KBM-7 (cell line): ENCODE measurements around the gene CDK6.

Experiments
- DNase-seq: peaks from one replicate; pipeline ENCODE4 v3.0.0-alpha.2; 2015
- in situ Hi-C: fragments of 300-500 bp; cut with MboI; formaldehyde crosslinking; loops from 2 replicates; pipeline ENCODE4 v1.14.3; 2020; ENCODE audit warnings: low sequenced_read_pairs, low pct_unique_long_range_greater_than_20kb, mixed read lengths

The CDK6 gene

DNA sequence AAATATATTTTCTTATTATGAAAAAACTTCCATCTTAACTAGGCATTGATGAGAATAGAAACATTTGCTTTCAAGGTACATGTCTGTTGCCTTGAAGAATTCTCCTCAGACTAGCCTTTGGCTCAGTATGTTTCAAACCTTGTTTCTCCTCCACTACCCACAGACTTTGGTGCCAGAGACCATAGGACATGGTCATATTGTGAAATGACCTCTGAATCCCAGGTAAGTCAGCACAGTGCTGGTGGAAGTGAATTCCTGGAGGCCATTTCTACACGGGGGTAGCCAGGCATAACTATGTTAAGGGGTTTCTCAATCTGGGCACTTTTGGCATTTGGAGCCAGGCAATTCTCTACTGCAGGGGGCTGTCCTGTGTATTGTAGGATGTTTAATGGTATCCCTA is 133.8 kb downstream of the CDK6 start:
- no peak for DNase-seq
- in situ Hi-C loops = no loop called here

- in situ Hi-C loops = no loop called here
- no peak for DNase-seq
Measured at GRCh38 chr7:92699966-92700514, 136.3 kb downstream of the CDK6 start.

DNA sequence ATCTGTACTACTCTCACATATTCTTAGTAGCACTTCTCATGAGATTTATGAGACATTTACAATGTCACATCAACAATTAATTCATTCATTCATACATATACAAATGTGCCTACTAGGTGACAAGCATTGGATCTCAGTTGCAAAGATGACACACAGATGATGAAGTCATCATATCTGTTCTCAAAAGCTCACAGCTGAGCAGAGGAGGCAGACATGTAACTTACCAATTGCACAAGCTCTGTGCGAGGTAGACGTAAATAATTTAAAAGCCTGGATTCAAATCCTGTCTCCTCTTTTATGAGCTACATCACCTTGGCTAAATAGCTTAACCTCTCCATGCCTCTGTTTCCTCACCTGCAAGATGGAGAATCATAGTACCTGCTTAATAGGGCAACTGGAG is 136.8 kb downstream of the CDK6 start:
- in situ Hi-C loops = no loop called here
- no peak for DNase-seq

DNA sequence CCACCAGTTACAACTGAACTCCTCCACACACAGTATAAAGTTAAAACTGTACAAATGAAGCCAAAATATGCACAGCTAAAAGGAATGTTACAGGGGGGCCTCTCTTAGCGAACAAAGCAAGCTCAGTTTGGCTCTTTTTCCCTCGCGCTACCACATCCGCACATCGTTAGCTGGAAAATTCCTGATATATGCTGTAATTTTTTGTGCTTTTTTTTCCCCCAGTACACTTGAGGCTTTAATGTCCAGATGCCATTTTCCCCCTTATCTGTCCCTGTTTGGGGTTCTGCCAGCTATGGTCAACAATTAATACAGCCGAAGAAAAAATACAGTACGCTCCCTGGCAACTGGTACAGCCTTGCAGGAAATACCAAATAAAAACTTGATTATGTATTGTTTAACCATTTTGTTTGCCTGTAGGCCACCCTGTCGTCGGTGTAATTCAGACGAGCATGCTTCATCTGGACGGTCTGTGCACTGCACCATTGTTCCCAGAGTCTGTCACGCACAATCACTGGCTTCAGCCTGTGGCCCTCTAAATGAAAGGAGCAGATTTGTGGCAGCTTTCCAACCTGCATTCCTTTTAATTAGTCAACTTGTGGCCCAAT is 138.0 kb downstream of the CDK6 start:
- in situ Hi-C loops = no loop called here
- DNase-seq = no peak

- no peak for DNase-seq
- in situ Hi-C loops = no loop called here
Measured at GRCh38 chr7:92697414-92697813, 139.0 kb downstream of the CDK6 start.

DNA sequence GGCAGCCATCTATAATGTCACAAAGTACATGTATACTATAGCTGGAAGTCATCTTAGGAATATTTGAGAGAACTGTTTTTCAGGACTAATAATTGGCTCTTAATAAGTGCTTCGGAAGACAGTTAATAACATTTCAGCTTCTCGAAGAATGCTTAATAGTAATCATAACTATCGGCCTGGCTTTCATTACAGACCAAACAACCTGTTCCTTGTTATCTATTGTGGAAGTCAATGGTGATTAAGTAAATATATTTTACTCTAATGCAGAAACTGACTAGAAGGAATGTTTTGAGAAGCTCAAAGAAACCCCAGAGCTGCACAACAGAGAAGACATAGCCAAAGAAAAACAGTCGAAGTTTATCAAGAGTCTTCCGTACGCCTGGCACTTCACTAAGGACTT is 139.4 kb downstream of the CDK6 start:
- no peak for DNase-seq
- in situ Hi-C loops = no loop called here

- in situ Hi-C loops = no loop called here
- DNase-seq = no peak
Measured at GRCh38 chr7:92696584-92696983, 139.8 kb downstream of the CDK6 start.

GRCh38 chr7:92695308-92696261 is 140.8 kb downstream of the CDK6 start:
- in situ Hi-C loops = no loop called here

DNA sequence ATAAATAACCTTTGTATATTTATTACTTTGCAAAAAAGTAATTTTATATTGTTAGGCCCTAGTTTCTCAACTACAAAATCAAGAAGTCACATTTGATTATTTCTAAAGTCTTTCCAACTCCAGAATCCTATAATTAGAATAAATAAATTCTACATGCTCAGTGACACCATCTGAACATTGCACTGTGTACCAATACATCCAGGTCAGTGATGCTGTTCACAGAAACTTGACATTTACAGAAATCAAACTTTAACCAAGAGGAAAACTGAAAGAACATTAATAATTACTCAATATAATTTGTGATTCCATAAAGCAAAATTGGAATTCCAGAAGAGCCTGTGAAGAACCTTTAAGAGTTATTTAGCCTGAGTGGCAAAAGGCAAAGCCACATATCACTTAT is 142.2 kb downstream of the CDK6 start:
- no peak for DNase-seq
- in situ Hi-C loops = no loop called here

More at GRCh38 chr7:92695308-92696261, 140.8 kb downstream of the CDK6 start:
- DNase-seq = no peak

DNA sequence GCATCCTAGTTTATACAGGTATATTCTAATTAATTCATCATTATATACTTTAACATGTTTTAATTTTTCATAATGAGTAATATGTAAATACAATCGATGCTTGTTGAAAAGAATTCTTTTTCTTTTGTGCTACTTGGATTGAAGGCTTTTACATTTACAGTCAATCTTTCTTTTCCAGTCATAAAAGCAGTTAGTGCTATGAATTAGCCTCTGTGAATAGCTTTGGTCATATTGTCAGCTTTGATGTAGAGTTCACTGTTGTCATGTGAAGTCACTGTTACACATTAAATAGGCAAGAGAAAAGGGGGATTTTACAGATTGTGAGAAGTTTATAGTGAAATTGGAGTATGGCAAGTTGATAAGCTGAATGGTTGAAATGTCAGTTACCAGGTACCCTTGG is 142.9 kb downstream of the CDK6 start:
- DNase-seq = no peak
- in situ Hi-C loops = no loop called here

GRCh38 chr7:92691578-92691977 is 144.8 kb downstream of the CDK6 start:
- DNase-seq = peak; percentile 79
- in situ Hi-C loops = no loop called here

DNA sequence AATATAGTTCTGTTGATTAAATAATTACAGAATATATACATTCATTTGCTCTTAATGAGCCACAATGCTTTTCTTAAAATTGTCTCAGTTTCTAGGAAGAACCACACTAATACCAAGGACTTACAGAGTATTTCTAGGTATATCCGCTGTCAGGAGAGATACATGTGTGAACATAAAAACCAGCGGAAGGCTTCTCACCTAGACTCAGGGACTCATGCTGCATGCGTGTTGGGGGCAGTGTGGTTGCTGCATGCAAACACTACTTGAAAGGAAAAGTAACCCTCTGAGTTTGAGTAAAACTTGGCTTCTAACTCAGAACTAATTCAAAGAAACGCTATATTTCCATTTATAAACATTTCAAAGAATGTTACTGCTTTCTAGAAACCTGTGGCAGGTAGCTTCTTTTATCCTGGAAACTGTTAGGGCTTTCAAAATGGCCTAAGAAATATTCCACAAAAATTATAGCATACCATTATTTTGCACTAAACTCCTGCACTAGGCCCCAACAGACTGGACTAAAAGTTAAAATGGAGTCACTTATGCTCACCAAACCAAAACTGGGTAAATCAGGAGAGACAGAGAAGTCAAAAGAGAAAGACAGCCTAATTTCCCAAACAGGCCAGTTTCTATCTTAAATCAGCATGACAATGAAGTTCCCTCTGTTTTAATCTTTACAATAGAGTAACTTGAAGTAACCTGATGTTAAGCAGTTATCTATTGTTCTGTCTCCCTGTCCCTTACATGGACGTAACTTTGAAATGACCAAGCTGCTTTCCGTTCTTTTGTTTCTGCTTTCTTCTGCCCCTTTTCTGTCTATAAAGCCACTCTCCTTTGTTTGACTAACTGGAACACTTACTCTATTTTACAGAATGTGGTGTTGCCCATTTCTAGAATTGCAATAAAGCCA is 151.0 kb downstream of the CDK6 start:
- DNase-seq = no peak
- in situ Hi-C loops = no loop called here

- in situ Hi-C loops = no loop called here
- no peak for DNase-seq
Measured at GRCh38 chr7:92684274-92684673, 152.1 kb downstream of the CDK6 start.

DNA sequence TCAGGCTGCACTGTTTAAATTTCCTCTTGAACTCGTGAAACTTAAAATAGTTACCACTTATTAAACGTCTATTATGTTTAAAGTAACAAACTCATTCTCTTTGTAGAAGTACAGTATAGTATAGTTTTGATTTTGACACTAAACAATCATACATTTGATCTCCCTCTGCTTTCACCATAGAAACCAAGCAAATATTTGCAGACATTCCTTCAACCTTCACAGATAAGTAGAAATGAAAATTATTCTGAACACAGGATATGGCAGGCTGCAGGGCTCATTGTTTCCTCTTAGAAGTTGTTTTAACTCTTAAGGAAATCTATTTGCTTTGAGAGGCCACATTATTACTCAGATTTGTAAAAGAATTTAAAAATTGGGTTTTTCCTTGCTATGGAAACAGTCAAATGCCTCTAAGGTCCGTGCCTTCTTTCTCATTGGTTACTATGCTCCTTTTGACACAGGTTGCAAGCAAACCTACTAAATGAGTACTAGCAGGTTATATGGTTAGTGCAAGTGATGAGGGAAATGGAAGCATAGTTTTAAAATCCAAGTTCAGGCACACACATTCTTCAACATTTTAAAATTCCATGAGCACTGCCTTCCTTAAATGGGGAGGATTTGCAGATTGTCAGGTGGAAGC is 153.4 kb downstream of the CDK6 start:
- DNase-seq = no peak
- in situ Hi-C loops = no loop called here

DNA sequence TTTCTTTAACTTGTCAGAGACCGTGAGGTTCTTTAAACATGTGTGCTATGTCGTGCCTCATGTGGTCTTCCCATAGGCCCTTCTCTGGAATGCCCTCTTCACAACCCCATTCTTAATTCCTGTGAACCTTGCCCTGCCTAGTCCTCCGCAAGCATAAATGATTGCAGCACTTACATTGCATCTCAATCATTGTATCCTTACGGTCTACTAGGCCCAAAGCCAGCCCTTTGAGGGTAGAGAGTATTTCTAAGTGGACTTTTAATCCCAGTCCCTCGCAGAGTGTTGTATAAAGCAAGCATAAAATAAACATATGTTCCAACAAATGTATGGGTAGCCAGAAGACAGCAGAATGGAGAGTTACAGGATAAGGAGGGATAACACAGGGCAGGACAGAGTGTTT is 154.0 kb downstream of the CDK6 start:
- in situ Hi-C loops = no loop called here
- no peak for DNase-seq

- in situ Hi-C loops = no loop called here
- no peak for DNase-seq
Measured at GRCh38 chr7:92681633-92682032, 154.7 kb downstream of the CDK6 start.

GRCh38 chr7:92680442-92680841 is 155.9 kb downstream of the CDK6 start:
- in situ Hi-C loops = no loop called here
- no peak for DNase-seq

GRCh38 chr7:92678291-92678920 is 158.0 kb downstream of the CDK6 start:
- no peak for DNase-seq
- in situ Hi-C loops = no loop called here

GRCh38 chr7:92674379-92674778 is 162.0 kb downstream of the CDK6 start:
- no peak for DNase-seq
- in situ Hi-C loops = no loop called here
